ENCODE measurements around the gene EIF3I.

Gene EIF3I

DNA sequence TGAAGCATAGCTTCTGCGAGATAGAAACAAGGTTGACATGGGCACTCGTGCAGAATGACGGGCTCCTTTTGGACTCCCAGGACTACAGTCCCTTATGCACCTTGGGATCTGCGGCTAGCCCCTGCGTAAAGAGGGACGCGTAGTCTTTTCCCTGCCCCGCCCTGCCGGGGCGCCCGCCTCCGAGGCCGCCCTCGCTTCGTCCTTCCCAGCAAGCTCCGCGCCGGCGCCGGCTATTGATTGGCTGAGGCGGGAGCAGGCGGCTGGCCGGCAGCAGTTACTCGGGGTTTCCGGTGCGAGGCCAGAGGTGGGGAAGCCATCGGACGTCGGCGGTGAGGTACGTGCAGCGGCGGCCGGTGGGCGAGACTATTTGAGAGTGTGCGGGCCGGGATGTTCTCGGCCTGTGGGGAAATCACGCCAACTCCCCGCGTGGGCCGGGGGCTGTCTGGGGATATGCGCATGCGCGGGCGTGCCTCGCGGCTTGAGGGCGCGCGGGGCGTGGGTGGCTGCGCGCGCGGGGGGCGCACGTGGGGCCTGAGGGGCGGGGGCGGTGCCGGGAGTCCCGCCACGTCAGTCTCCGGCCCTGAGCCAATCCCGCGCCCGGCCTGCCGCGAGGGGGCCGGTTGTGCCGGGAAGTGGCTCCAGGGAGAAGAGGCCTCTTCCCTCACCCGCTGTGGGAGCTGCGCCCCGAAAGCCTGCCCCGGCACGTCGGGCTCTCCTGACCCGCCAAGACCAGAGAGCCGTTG is 42.6 kb upstream of the EIF3I start, which contains the start of gene TXLNA (continued):
- TF ChIP-seq ZNF664 (tag by site-specific recombination; IDR thresholded peaks at IDR 0.05) (no peak), ZNF174 (tag by site-specific recombination; IDR thresholded peaks at IDR 0.05) (no peak), ZNF311 (tag by site-specific recombination; IDR thresholded peaks at IDR 0.05; ENCODE audit: borderline replicate concordance) (no peak), KLF10 (tag by site-specific recombination; IDR thresholded peaks at IDR 0.05) (peak; percentile 60; the same call in 1 of the 2 replicates), ZNF529 (tag by site-specific recombination; IDR thresholded peaks at IDR 0.05; ENCODE audit: insufficient replicate concordance) (no peak), SP2 (tag by site-specific recombination; IDR thresholded peaks at IDR 0.05) (peak; percentile 95), SP7 (tag by site-specific recombination; IDR thresholded peaks at IDR 0.05) (peak; percentile 63; the same call in 1 of the 2 replicates), ZNF366 (tag by site-specific recombination; conservative IDR thresholded peaks at IDR 0.05) (peak; percentile 47; the same call in 1 of the 2 replicates), BCL11A (tag by site-specific recombination; IDR thresholded peaks at IDR 0.05; ENCODE audit: low read depth) (peak; percentile 82; the same call in 1 of the 2 replicates), ZNF121 (tag by site-specific recombination; IDR thresholded peaks at IDR 0.05) (no peak), ZSCAN16 (tag by site-specific recombination; IDR thresholded peaks at IDR 0.05) (peak; percentile 40; the same call in 1 of the 2 replicates)
- TF ChIP-seq, protein P1, sequence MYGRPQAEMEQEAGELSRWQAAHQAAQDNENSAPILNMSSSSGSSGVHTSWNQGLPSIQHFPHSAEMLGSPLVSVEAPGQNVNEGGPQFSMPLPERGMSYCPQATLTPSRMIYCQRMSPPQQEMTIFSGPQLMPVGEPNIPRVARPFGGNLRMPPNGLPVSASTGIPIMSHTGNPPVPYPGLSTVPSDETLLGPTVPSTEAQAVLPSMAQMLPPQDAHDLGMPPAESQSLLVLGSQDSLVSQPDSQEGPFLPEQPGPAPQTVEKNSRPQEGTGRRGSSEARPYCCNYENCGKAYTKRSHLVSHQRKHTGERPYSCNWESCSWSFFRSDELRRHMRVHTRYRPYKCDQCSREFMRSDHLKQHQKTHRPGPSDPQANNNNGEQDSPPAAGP (tag by site-specific recombination; IDR thresholded peaks at IDR 0.05), result peak; percentile 75; the same call in 1 of the 2 replicates
- TF ChIP-seq, protein P2, sequence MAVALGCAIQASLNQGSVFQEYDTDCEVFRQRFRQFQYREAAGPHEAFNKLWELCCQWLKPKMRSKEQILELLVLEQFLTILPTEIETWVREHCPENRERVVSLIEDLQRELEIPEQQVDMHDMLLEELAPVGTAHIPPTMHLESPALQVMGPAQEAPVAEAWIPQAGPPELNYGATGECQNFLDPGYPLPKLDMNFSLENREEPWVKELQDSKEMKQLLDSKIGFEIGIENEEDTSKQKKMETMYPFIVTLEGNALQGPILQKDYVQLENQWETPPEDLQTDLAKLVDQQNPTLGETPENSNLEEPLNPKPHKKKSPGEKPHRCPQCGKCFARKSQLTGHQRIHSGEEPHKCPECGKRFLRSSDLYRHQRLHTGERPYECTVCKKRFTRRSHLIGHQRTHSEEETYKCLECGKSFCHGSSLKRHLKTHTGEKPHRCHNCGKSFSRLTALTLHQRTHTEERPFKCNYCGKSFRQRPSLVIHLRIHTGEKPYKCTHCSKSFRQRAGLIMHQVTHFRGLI (tag by site-specific recombination; IDR thresholded peaks at IDR 0.05), result peak; percentile 34; the same call in 1 of the 2 replicates
- TF ChIP-seq, protein P3, sequence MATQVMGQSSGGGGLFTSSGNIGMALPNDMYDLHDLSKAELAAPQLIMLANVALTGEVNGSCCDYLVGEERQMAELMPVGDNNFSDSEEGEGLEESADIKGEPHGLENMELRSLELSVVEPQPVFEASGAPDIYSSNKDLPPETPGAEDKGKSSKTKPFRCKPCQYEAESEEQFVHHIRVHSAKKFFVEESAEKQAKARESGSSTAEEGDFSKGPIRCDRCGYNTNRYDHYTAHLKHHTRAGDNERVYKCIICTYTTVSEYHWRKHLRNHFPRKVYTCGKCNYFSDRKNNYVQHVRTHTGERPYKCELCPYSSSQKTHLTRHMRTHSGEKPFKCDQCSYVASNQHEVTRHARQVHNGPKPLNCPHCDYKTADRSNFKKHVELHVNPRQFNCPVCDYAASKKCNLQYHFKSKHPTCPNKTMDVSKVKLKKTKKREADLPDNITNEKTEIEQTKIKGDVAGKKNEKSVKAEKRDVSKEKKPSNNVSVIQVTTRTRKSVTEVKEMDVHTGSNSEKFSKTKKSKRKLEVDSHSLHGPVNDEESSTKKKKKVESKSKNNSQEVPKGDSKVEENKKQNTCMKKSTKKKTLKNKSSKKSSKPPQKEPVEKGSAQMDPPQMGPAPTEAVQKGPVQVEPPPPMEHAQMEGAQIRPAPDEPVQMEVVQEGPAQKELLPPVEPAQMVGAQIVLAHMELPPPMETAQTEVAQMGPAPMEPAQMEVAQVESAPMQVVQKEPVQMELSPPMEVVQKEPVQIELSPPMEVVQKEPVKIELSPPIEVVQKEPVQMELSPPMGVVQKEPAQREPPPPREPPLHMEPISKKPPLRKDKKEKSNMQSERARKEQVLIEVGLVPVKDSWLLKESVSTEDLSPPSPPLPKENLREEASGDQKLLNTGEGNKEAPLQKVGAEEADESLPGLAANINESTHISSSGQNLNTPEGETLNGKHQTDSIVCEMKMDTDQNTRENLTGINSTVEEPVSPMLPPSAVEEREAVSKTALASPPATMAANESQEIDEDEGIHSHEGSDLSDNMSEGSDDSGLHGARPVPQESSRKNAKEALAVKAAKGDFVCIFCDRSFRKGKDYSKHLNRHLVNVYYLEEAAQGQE (tag by site-specific recombination; IDR thresholded peaks at IDR 0.05), result no peak

DNA sequence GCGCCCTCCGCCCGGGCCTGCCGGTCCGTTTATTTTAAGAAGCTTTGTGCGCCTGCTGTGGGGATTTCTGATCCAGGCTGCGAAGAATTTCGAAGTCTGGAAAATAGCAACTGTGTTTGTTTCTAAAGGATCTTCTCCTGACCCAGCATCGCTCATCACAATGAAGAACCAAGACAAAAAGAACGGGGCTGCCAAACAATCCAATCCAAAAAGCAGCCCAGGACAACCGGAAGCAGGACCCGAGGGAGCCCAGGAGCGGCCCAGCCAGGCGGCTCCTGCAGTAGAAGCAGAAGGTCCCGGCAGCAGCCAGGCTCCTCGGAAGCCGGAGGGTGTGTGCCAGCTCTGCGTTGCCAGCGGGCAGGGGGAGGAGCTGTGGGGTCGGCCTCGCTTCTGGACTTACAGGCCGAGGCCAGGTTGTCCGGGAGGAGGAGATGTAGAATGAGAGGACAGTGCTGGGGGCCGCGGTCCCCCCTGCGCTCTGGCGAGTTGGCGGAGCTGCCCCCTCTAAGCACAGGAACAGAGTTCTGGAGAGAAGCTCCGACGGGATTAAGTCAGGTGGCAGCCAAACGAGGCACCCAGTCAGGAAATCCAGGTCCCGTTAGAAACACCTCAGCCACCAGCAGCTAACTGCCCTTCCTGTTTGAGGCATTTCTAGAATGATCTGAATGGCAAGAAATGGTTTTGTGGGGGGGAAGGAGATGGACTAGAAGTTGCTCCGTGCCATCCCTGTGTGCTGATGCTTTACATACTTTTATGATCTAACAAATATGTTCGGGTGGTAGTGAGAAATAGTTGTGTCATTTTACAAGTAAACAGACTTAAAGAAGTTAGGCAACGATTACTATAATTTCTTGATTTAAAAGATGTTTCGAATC is 41.8 kb upstream of the EIF3I start:
- Histone ChIP-seq H3K4me1 (ENCODE audit: control insufficient read depth, insufficient read depth, low read length) (peaks cover 6% of the 10 kb centered on the region; the same call in 1 of the 2 replicates), H3K9me3 (ENCODE audit: control insufficient read depth, insufficient read depth, low read depth, low read length) (no peaks in the 10 kb centered on the region), H3K4me3 (ENCODE audit: low read depth, low read length) (peak overlapping the region; percentile 75), H3K27ac (ENCODE audit: extremely low read depth, low read depth, low read length) (peak overlapping the region; percentile 76), H3K36me3 (ENCODE audit: control insufficient read depth in 2 of 2, insufficient read depth in 1 of 2, low read length in 2 of 2) (peaks cover 24 to 43% of the 10 kb centered on the region in 2 experiments)
- ChIA-PET POLR2A (interaction anchor here (0.6 to 2.7 kb wide), 11 partner anchors 12 to 214 kb away, joined by 3 to 26 read pairs (median 8); partner anchors contain the start of genes BSDC1, CCDC28B, IQCC and KPNA6), CTCF (interaction anchor here (0.7 to 1.6 kb wide), 2 partner anchors 21 to 107 kb away, joined by 3 to 5 read pairs; partner anchors contain the start of gene TMEM39B)
- TF ChIP-seq, protein P4, sequence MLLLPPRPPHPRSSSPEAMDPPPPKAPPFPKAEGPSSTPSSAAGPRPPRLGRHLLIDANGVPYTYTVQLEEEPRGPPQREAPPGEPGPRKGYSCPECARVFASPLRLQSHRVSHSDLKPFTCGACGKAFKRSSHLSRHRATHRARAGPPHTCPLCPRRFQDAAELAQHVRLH (tag by site-specific recombination; IDR thresholded peaks at IDR 0.05), result no peak
- TF ChIP-seq ZNF394 (tag by site-specific recombination; IDR thresholded peaks at IDR 0.05; ENCODE audit: borderline replicate concordance) (peak; percentile 15; the same call in 1 of the 2 replicates), ZNF707 (tag by site-specific recombination; IDR thresholded peaks at IDR 0.05) (no peak), ZNF335 (tag by site-specific recombination; conservative IDR thresholded peaks at IDR 0.05) (peak; percentile 43; the same call in 1 of the 2 replicates), SP2 (tag by site-specific recombination; IDR thresholded peaks at IDR 0.05) (0 out of 2 replicates have a peak, but pooled peaks have one; percentile 52), ZBTB7A (tag by site-specific recombination; IDR thresholded peaks at IDR 0.05; ENCODE audit: low read depth) (no peak), ZNF776 (tag by site-specific recombination; IDR thresholded peaks at IDR 0.05; ENCODE audit: borderline replicate concordance) (no peak), ZNF341 (tag by site-specific recombination; IDR thresholded peaks at IDR 0.05; ENCODE audit: low read depth) (peak; percentile 30; the same call in 1 of the 2 replicates)
- TF ChIP-seq, protein P5, sequence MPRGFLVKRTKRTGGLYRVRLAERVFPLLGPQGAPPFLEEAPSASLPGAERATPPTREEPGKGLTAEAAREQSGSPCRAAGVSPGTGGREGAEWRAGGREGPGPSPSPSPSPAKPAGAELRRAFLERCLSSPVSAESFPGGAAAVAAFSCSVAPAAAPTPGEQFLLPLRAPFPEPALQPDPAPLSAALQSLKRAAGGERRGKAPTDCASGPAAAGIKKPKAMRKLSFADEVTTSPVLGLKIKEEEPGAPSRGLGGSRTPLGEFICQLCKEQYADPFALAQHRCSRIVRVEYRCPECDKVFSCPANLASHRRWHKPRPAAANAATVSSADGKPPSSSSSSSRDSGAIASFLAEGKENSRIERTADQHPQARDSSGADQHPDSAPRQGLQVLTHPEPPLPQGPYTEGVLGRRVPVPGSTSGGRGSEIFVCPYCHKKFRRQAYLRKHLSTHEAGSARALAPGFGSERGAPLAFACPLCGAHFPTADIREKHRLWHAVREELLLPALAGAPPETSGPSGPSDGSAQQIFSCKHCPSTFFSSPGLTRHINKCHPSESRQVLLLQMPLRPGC (tag by site-specific recombination; IDR thresholded peaks at IDR 0.05), result no peak
- TF ChIP-seq, protein P6, sequence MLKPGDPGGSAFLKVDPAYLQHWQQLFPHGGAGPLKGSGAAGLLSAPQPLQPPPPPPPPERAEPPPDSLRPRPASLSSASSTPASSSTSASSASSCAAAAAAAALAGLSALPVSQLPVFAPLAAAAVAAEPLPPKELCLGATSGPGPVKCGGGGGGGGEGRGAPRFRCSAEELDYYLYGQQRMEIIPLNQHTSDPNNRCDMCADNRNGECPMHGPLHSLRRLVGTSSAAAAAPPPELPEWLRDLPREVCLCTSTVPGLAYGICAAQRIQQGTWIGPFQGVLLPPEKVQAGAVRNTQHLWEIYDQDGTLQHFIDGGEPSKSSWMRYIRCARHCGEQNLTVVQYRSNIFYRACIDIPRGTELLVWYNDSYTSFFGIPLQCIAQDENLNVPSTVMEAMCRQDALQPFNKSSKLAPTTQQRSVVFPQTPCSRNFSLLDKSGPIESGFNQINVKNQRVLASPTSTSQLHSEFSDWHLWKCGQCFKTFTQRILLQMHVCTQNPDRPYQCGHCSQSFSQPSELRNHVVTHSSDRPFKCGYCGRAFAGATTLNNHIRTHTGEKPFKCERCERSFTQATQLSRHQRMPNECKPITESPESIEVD (tag by site-specific recombination; IDR thresholded peaks at IDR 0.05), result no peak

Measured in HEK293 (cell line).